CD4-positive, alpha-beta T cell (primary cell): ENCODE results near the gene CCSAP. TPM values are rescaled to one million over a fixed set of nuclear protein-coding genes. Genes with fewer than 3 reads are reported as not detected.

Source experiments
- ATAC-seq: fragments of 200-7000 bp; cut with Tn5 transposase; one replicate; pipeline ENCODE4 v1.10.0; 2022; ENCODE audit warnings: mild to moderate bottlenecking; ENCODE audit not compliant: poor library complexity
- CTCF ChIA-PET: fragments of 350-600 bp; sonication (Branson Sonifier 250); formaldehyde crosslinking; loops from one replicate; lab custom pipeline; 2021; ENCODE audit warnings: antibody characterized with exemption, inconsistent platforms; lab: Charles Lee
- POLR2A ChIA-PET: fragments of 350-600 bp; sonication (Branson Sonifier 250); formaldehyde crosslinking; loops from one replicate; lab custom pipeline; 2021; ENCODE audit warnings: antibody characterized with exemption, inconsistent platforms; lab: Charles Lee
- DNase-seq, 14 experiments: peaks; one replicate each; pipeline ENCODE4 v3.0.0-alpha.2; 2013 to 2020; ENCODE audit warnings: mixed read lengths in 2 of 14
- H3K27ac ChIP-seq, 2 donors: one replicate each; pipeline versions ENCODE4 v1.5.1 to v1.7.0; 2013; ENCODE audit warnings: low read length in 2 of 2, low read depth in 1 of 2, mild to moderate bottlenecking in 1 of 2
- H3K27me3 ChIP-seq, 2 experiments: 1 replicate in 1 of 2; 2 replicates in 1 of 2; pipeline versions ENCODE4 v1.6.1 to v1.7.0; 2013; ENCODE audit warnings: low read length in 2 of 2, control low read depth in 1 of 2, mild to moderate bottlenecking in 1 of 2, moderate library complexity in 1 of 2; ENCODE audit not compliant: insufficient read depth in 2 of 2, control insufficient read depth in 1 of 2
- H3K36me3 ChIP-seq: one replicate; pipeline ENCODE4 v1.6.1; 2013; ENCODE audit warnings: low read length, control low read depth; ENCODE audit not compliant: insufficient read depth
- H3K4me1 ChIP-seq: one replicate; pipeline ENCODE4 v1.6.1; 2013; ENCODE audit warnings: low read length, control low read depth; ENCODE audit not compliant: insufficient read depth
- H3K4me3 ChIP-seq: one replicate; pipeline ENCODE4 v1.5.1; 2013; ENCODE audit warnings: mild to moderate bottlenecking, low read length, moderate library complexity
- H3K9me3 ChIP-seq, 2 experiments: 1 replicate in 1 of 2; 2 replicates in 1 of 2; pipeline versions ENCODE4 v1.6.1 to v1.7.0; 2013; ENCODE audit warnings: low read length in 2 of 2, mild to moderate bottlenecking in 2 of 2, control low read depth in 1 of 2, moderate library complexity in 1 of 2; ENCODE audit not compliant: control insufficient read depth in 1 of 2, insufficient read depth in 1 of 2
- H3K27ac Mint-ChIP-seq: one replicate; pipeline ENCODE4 v1.8.0; 2020; ENCODE audit warnings: mixed read lengths
- H3K27me3 Mint-ChIP-seq: one replicate; pipeline ENCODE4 v1.8.0; 2021; ENCODE audit warnings: mixed read lengths
- H3K36me3 Mint-ChIP-seq: one replicate; pipeline ENCODE4 v1.8.0; 2021; ENCODE audit warnings: low read depth, mixed read lengths
- H3K4me1 Mint-ChIP-seq: one replicate; pipeline ENCODE4 v1.8.0; 2021; ENCODE audit warnings: low read depth, mixed read lengths
- H3K4me3 Mint-ChIP-seq: one replicate; pipeline ENCODE4 v1.8.0; 2020; ENCODE audit warnings: mild to moderate bottlenecking, mixed read lengths
- H3K9me3 Mint-ChIP-seq: one replicate; pipeline ENCODE4 v1.8.0; 2020; ENCODE audit warnings: mixed read lengths
- intact Hi-C, 2 experiments: fragments of 100-400 bp; cut with DNase I in 1 of 2; cut with micrococcal nuclease in 1 of 2; formaldehyde crosslinking; loops; one replicate each; pipeline versions ENCODE4 v1.15.1 to v1.9.0; 2023 to 2025; cut with DNase I, micrococcal nuclease
- total RNA-seq, 174 experiments: library from RNA in 2 of 174; stranded (reverse) in 2 of 174; gene quantifications; one replicate each; pipeline ENCODE4 v1.2.3 and lab custom pipeline; 2021 to 2026
- TF ChIP-seq, protein P1 (sequence below): fragments of 200-600 bp; IDR thresholded peaks from one replicate; pipeline ENCODE4 v1.8.0; 2022; ENCODE audit warnings: antibody characterized with exemption, mild to moderate bottlenecking

Gene CCSAP
- total RNA-seq, 2 experiments from 2014 or later, result 14.3 to 15.2 TPM

- H3K4me1 ChIP-seq, result peaks cover 38% of the 10 kb centered on the region
These were observed 3.8 kb downstream of the CCSAP start for GRCh38 chr1:229339086-229339485.

GRCh38 chr1:229336345-229336744 lies 6.5 kb downstream of the CCSAP start:
- Mint-ChIP-seq H3K4me3 (no peak overlapping the region), H3K36me3 (peaks cover 8% of the 10 kb centered on the region), H3K27ac (no peak overlapping the region), H3K9me3 (no peaks in the 10 kb centered on the region), H3K27me3 (no peaks in the 10 kb centered on the region), H3K4me1 (peaks cover 35% of the 10 kb centered on the region)
- H3K9me3 ChIP-seq, result peaks cover 0 to 8% of the 10 kb centered on the region in 2 experiments
- peaks cover 2% of the 10 kb centered on the region for H3K36me3 ChIP-seq
- no peak overlapping the region for H3K4me3 ChIP-seq
- CTCF ChIA-PET, result interaction anchor here (0.5 kb wide), 1 partner anchor 69 kb away, joined by 3 read pairs; no protein-coding TSS in a partner anchor
- intact Hi-C loops, result no loop called here
- TF ChIP-seq, protein P1, sequence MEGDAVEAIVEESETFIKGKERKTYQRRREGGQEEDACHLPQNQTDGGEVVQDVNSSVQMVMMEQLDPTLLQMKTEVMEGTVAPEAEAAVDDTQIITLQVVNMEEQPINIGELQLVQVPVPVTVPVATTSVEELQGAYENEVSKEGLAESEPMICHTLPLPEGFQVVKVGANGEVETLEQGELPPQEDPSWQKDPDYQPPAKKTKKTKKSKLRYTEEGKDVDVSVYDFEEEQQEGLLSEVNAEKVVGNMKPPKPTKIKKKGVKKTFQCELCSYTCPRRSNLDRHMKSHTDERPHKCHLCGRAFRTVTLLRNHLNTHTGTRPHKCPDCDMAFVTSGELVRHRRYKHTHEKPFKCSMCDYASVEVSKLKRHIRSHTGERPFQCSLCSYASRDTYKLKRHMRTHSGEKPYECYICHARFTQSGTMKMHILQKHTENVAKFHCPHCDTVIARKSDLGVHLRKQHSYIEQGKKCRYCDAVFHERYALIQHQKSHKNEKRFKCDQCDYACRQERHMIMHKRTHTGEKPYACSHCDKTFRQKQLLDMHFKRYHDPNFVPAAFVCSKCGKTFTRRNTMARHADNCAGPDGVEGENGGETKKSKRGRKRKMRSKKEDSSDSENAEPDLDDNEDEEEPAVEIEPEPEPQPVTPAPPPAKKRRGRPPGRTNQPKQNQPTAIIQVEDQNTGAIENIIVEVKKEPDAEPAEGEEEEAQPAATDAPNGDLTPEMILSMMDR, result no peak
- peaks cover 21% of the 10 kb centered on the region for H3K4me1 ChIP-seq
- no peak for DNase-seq
- H3K27me3 ChIP-seq, result no peaks in the 10 kb centered on the region
- no peak for ATAC-seq
- POLR2A ChIA-PET, result no interaction called here
- H3K27ac ChIP-seq, result no peak overlapping the region

More at GRCh38 chr1:229339086-229339485, 3.8 kb downstream of the CCSAP start:
- Histone ChIP-seq H3K27me3 (no peaks in the 10 kb centered on the region), H3K9me3 (peaks cover 0 to under 1% of the 10 kb centered on the region in 2 experiments), H3K27ac (no peak overlapping the region), H3K4me3 (no peak overlapping the region), H3K36me3 (peaks cover 2% of the 10 kb centered on the region)
- intact Hi-C loops, result no loop called here
- Mint-ChIP-seq H3K4me1 (peaks cover 46% of the 10 kb centered on the region), H3K27me3 (no peaks in the 10 kb centered on the region), H3K27ac (peak overlapping the region; percentile 32), H3K9me3 (no peaks in the 10 kb centered on the region), H3K36me3 (peaks cover 18% of the 10 kb centered on the region), H3K4me3 (peak overlapping the region; percentile 97)
- no peak for ATAC-seq
- ChIA-PET CTCF (no interaction called here), POLR2A (interaction anchor here (0.5 kb wide), 1 partner anchor 17 kb away, joined by 3 read pairs; no protein-coding TSS in a partner anchor)
- DNase-seq, result no peak
- TF ChIP-seq, protein P1, result no peak

GRCh38 chr1:229334716-229335115 lies 8.1 kb downstream of the CCSAP start:
- no peaks in the 10 kb centered on the region for H3K9me3 Mint-ChIP-seq
- H3K27ac ChIP-seq, result no peak overlapping the region
- TF ChIP-seq, protein P1, result no peak
- DNase-seq (no peak), ATAC-seq (no peak)
- ChIA-PET POLR2A (interaction anchor here (0.7 to 1.0 kb wide), 2 partner anchors 8 to 11 kb away, joined by 3 to 5 read pairs; partner anchors contain the start of gene CCSAP), CTCF (interaction anchor here (0.9 kb wide), 1 partner anchor 10 kb away, joined by 3 read pairs; no protein-coding TSS in a partner anchor)
- peaks cover 11% of the 10 kb centered on the region for H3K4me1 ChIP-seq
- H3K27me3 Mint-ChIP-seq, result no peaks in the 10 kb centered on the region
- H3K4me3 Mint-ChIP-seq, result no peak overlapping the region
- H3K4me3 ChIP-seq, result no peak overlapping the region
- peaks cover 7% of the 10 kb centered on the region for H3K36me3 Mint-ChIP-seq
- intact Hi-C loops, result no loop called here
- H3K4me1 Mint-ChIP-seq, result peaks cover 24% of the 10 kb centered on the region
- H3K27me3 ChIP-seq, result no peaks in the 10 kb centered on the region
- no peak overlapping the region for H3K27ac Mint-ChIP-seq
- H3K9me3 ChIP-seq, result peaks cover 0 to 8% of the 10 kb centered on the region in 2 experiments
- H3K36me3 ChIP-seq, result peaks cover 2% of the 10 kb centered on the region
